Kidney (tissue), 14 donors: ENCODE data around the gene RNASE13. TPM values are rescaled to one million over a fixed set of nuclear protein-coding genes. Genes with fewer than 3 reads are reported as not detected.
"Not testable (repeated sequence)": the region's sequence is repeated elsewhere in the genome, so short reads cannot be mapped to it uniquely, and the experiment has no call there.

Experiments used
- DNase-seq, 5 donors: peaks; one replicate each; pipeline ENCODE4 v3.0.0-alpha.2; 2013 to 2020
- FAIRE-seq: peaks from 2 replicates; lab custom pipeline; 2012; peaks lifted over from hg19 to GRCh38; lab: Jason Lieb, UNC
- H3K27ac ChIP-seq, 2 donors: one replicate each; pipeline ENCODE4 v1.7.0; 2013; ENCODE audit warnings: low read depth in 2 of 2, low read length in 2 of 2, inconsistent platforms in 1 of 2
- H3K27me3 ChIP-seq: one replicate; pipeline ENCODE4 v1.7.1; 2013; ENCODE audit warnings: low read length, inconsistent platforms; ENCODE audit not compliant: control insufficient read depth, insufficient read depth
- H3K36me3 ChIP-seq, 3 donors: one replicate each; pipeline versions ENCODE4 v1.7.0 to v1.7.1; 2013; ENCODE audit warnings: low read length in 3 of 3, control low read depth in 1 of 3, inconsistent platforms in 1 of 3; ENCODE audit not compliant: insufficient read depth in 3 of 3, control insufficient read depth in 2 of 3
- H3K4me1 ChIP-seq, 3 donors: one replicate each; pipeline versions ENCODE4 v1.7.0 to v1.7.1; 2013; ENCODE audit warnings: low read length in 3 of 3, inconsistent platforms in 1 of 3, low read depth in 1 of 3; ENCODE audit not compliant: control insufficient read depth in 2 of 3, insufficient read depth in 2 of 3
- H3K4me3 ChIP-seq, 3 donors: one replicate each; pipeline versions ENCODE4 v1.7.0 to v1.8.1; 2013; ENCODE audit warnings: low read length in 3 of 3, control low read depth in 1 of 3, inconsistent platforms in 1 of 3
- H3K9ac ChIP-seq, 3 donors: one replicate each; pipeline versions ENCODE4 v1.7.0 to v1.7.1; 2013; ENCODE audit warnings: low read length in 3 of 3, control low read depth in 1 of 3, inconsistent platforms in 1 of 3
- H3K9me3 ChIP-seq, 3 donors: one replicate each; pipeline versions ENCODE4 v1.7.0 to v1.7.1; 2013; ENCODE audit warnings: low read length in 3 of 3, control low read depth in 1 of 3, inconsistent platforms in 1 of 3; ENCODE audit not compliant: control insufficient read depth in 2 of 3, insufficient read depth in 1 of 3
- intact Hi-C: fragments of 100-400 bp; cut with DNase I; formaldehyde crosslinking; loops from one replicate; pipeline ENCODE4 v1.11.1; 2022
- microRNA-seq: library from miRNA; unstranded; fragments of <30 nt; microRNA quantifications from one replicate; pipeline ENCODE4 v1.2.0, GENCODE V29; 2020
- polyA plus RNA-seq: library from polyadenylated mRNA; stranded (reverse); fragments of 350-450 nt; fragmentation: Illumina TruSeq; extraction: RNeasy Lipid Tissue Mini Kit (QIAGEN cat#74804); gene quantifications from one replicate; pipeline ENCODE4 v1.2.3, GENCODE V29; 2014; ENCODE audit warnings: low read depth, low replicate concordance; ENCODE audit not compliant: insufficient read depth
- total RNA-seq: library from RNA; stranded (reverse); fragmentation: NEBNext Ultra II Directional; extraction: Animal tissue kit (Norgen Biotek cat#: 25700); gene quantifications from one replicate; pipeline ENCODE4 v1.2.1, GENCODE V29; 2021
- TF ChIP-seq, protein P1 (sequence below): IDR thresholded peaks from 3 replicates; pipeline ENCODE4 v1.5.1; 2012; ENCODE audit warnings: mild to moderate bottlenecking, moderate library complexity, borderline replicate concordance; ENCODE audit not compliant: insufficient read depth; ENCODE audit errors: extremely low read depth
- donor health status: control.
- donor health status: control.
- donor health status: control.
- donor health status: control.
- donor health status: control.
- donor health status: DM: yes; HTN: yes; CAD: no.
- donor health status: Normal renal cell carcinoma (clear cell type).

The RNASE13 gene
- total and polyA plus RNA-seq, 2 donors from 2014 or later, result not detected

DNA sequence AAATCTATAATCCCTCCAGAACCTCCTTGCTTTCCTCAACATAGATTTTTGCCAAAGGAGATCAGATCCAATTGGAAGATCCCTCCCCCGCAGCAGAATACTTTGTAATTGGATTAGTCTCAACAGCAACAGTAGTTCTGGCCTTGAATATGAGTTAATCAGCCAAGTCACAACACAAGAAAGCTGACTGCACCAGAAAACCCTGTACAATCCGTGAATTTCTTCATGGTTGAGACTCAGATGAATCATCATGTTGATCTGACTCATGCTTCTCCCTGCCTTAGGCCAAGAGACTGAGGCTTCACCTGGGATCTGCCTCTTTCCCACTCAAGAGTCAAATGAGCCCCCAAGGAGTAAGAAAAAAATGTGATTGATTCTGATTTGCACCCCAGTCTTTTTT, 47.8 kb downstream of the RNASE13 start:
- FAIRE-seq (no peak), DNase-seq (no peak)
- H3K36me3 ChIP-seq, result no peaks in the 10 kb centered on the region
- TF ChIP-seq, protein P1, sequence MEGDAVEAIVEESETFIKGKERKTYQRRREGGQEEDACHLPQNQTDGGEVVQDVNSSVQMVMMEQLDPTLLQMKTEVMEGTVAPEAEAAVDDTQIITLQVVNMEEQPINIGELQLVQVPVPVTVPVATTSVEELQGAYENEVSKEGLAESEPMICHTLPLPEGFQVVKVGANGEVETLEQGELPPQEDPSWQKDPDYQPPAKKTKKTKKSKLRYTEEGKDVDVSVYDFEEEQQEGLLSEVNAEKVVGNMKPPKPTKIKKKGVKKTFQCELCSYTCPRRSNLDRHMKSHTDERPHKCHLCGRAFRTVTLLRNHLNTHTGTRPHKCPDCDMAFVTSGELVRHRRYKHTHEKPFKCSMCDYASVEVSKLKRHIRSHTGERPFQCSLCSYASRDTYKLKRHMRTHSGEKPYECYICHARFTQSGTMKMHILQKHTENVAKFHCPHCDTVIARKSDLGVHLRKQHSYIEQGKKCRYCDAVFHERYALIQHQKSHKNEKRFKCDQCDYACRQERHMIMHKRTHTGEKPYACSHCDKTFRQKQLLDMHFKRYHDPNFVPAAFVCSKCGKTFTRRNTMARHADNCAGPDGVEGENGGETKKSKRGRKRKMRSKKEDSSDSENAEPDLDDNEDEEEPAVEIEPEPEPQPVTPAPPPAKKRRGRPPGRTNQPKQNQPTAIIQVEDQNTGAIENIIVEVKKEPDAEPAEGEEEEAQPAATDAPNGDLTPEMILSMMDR, result no peak
- no peaks in the 10 kb centered on the region for H3K27me3 ChIP-seq
- H3K4me1 ChIP-seq, result peaks cover 6 to 16% (median 13%) of the 10 kb centered on the region in 3 donors
- no peak overlapping the region for H3K4me3 ChIP-seq
- no peaks in the 10 kb centered on the region for H3K9me3 ChIP-seq
- no peak overlapping the region for H3K27ac ChIP-seq
- intact Hi-C loops, result no loop called here
- H3K9ac ChIP-seq, result no peak overlapping the region

DNA sequence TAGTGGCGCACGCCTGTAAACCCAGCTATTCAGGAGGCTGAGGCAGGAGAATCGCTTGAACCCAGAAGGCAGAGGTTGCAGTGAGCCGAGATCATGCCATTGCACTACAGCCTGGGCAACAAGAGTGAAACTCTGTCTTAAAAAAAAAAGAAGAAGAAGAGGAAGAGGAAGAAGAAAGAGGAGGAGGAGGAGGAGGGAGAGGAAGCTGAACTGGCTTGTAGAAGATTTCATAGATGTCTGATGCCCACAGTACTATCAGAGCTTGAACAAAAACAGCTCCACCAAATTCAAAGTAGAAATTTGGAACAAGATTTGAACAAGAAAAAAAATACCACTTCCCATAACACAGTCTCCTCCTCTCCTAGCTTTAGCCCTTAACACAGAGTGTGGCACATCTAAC, 49.0 kb downstream of the RNASE13 start:
- H3K4me3 ChIP-seq, H3K27ac ChIP-seq, H3K9ac ChIP-seq, intact Hi-C loops, H3K9me3 ChIP-seq, DNase-seq, H3K36me3 ChIP-seq, H3K27me3 ChIP-seq, FAIRE-seq: not testable (repeated sequence)
- peaks cover 6 to 11% (median 6%) of the 10 kb centered on the region in 3 donors for H3K4me1 ChIP-seq

Small RNAs within 50 kb of the gene (microRNA-seq; reads per million reads assigned to microRNA genes)
- gene MIR6717, result not detected

Other genes starting within 250 kb of the RNASE13 start
- 201 TPM for gene RNASE1, start 232.0 kb downstream of the RNASE13 start, total RNA-seq
- gene RNASE1, start 232.0 kb downstream of the RNASE13 start, polyA plus RNA-seq, result 476 TPM
- 0.38 TPM for gene RNASE3, start 143.4 kb downstream of the RNASE13 start, total RNA-seq
- not detected for gene RNASE3, start 143.4 kb downstream of the RNASE13 start, polyA plus RNA-seq
- gene RNASE2, start 79.3 kb downstream of the RNASE13 start, total RNA-seq, result 4.3 TPM
- 2.4 TPM for gene RNASE2, start 79.3 kb downstream of the RNASE13 start, polyA plus RNA-seq
- 53.2 TPM for gene METTL17, start 44.8 kb downstream of the RNASE13 start, total RNA-seq
- gene METTL17, start 44.8 kb downstream of the RNASE13 start, polyA plus RNA-seq, result 68.6 TPM
- not detected for gene SLC39A2, start 35.5 kb downstream of the RNASE13 start, total RNA-seq
- gene SLC39A2, start 35.5 kb downstream of the RNASE13 start, polyA plus RNA-seq, result not detected
- gene NDRG2, start 9.7 kb downstream of the RNASE13 start, total RNA-seq, result 86.2 TPM
- gene NDRG2, start 9.7 kb downstream of the RNASE13 start, polyA plus RNA-seq, result 209 TPM
- not detected for gene TPPP2, start 4.6 kb downstream of the RNASE13 start, total RNA-seq
- gene TPPP2, start 4.6 kb downstream of the RNASE13 start, polyA plus RNA-seq, result 1.3 TPM
- gene RNASE7, start 7.6 kb upstream of the RNASE13 start, total RNA-seq, result not detected
- not detected for gene RNASE7, start 7.6 kb upstream of the RNASE13 start, polyA plus RNA-seq
- gene RNASE8, start 23.0 kb upstream of the RNASE13 start, total RNA-seq, result not detected
- gene RNASE8, start 23.0 kb upstream of the RNASE13 start, polyA plus RNA-seq, result not detected
- gene ARHGEF40, start 35.5 kb upstream of the RNASE13 start, total RNA-seq, result 25.6 TPM
- gene ARHGEF40, start 35.5 kb upstream of the RNASE13 start, polyA plus RNA-seq, result 15.9 TPM
- gene ZNF219, start 63.8 kb upstream of the RNASE13 start, total RNA-seq, result 24.6 TPM
- 12.6 TPM for gene ZNF219, start 63.8 kb upstream of the RNASE13 start, polyA plus RNA-seq
- gene TMEM253, start 66.3 kb upstream of the RNASE13 start, total RNA-seq, result 0.41 TPM
- gene TMEM253, start 66.3 kb upstream of the RNASE13 start, polyA plus RNA-seq, result 0.43 TPM
- not detected for gene OR5AU1, start 121.3 kb upstream of the RNASE13 start, total RNA-seq
- gene OR5AU1, start 121.3 kb upstream of the RNASE13 start, polyA plus RNA-seq, result not detected
- gene HNRNPC, start 234.6 kb upstream of the RNASE13 start, total RNA-seq, result 398 TPM
- 462 TPM for gene HNRNPC, start 234.6 kb upstream of the RNASE13 start, polyA plus RNA-seq
- gene RPGRIP1, start 245.3 kb upstream of the RNASE13 start, total RNA-seq, result 0.47 TPM
- not detected for gene RPGRIP1, start 245.3 kb upstream of the RNASE13 start, polyA plus RNA-seq